Measurements from ENCODE around the gene SYNGAP1.

DNA sequence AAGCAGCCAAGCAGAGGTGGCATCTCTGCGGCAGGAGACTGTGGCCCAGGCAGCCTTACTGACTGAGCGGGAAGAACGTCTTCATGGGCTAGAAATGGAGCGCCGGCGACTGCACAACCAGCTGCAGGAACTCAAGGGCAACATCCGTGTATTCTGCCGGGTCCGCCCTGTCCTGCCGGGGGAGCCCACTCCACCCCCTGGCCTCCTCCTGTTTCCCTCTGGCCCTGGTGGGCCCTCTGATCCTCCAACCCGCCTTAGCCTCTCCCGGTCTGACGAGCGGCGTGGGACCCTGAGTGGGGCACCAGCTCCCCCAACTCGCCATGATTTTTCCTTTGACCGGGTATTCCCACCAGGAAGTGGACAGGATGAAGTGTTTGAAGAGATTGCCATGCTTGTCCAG is 15.0 kb upstream of the SYNGAP1 start:
- TF ChIP-seq, protein P1, sequence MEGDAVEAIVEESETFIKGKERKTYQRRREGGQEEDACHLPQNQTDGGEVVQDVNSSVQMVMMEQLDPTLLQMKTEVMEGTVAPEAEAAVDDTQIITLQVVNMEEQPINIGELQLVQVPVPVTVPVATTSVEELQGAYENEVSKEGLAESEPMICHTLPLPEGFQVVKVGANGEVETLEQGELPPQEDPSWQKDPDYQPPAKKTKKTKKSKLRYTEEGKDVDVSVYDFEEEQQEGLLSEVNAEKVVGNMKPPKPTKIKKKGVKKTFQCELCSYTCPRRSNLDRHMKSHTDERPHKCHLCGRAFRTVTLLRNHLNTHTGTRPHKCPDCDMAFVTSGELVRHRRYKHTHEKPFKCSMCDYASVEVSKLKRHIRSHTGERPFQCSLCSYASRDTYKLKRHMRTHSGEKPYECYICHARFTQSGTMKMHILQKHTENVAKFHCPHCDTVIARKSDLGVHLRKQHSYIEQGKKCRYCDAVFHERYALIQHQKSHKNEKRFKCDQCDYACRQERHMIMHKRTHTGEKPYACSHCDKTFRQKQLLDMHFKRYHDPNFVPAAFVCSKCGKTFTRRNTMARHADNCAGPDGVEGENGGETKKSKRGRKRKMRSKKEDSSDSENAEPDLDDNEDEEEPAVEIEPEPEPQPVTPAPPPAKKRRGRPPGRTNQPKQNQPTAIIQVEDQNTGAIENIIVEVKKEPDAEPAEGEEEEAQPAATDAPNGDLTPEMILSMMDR (IDR thresholded peaks at IDR 0.05; ENCODE audit: low read length): no peak
- no peak for TF ChIP-seq EZH2phosphoT487 (IDR thresholded peaks at IDR 0.05; ENCODE audit: low read length)
- no peak for TF ChIP-seq EZH2 (optimal IDR thresholded peaks at IDR 0.05; ENCODE audit: low read depth, low read length)

All from MM.1S (cell line).